H1 (cell line): ENCODE results near the gene MAGEA6.

ENCODE experiments used
- CHD2 ChIP-seq: IDR thresholded peaks from 2 replicates; pipeline ENCODE4 v1.6.1; 2012; ENCODE audit warnings: low read length, improper control_type of control experiment
- CREB1 ChIP-seq: IDR thresholded peaks from 2 replicates; pipeline ENCODE4 v1.6.1; 2012; ENCODE audit warnings: inconsistent platforms
- CTCF ChIP-seq, 3 experiments: IDR thresholded peaks; 1 replicate in 2 of 3; 2 replicates in 1 of 3; pipeline versions ENCODE4 v1.5.1 to v1.6.1; 2011; ENCODE audit warnings: low read length in 3 of 3, mild to moderate bottlenecking in 3 of 3, inconsistent platforms in 2 of 3, low read depth in 1 of 3, moderate library complexity in 1 of 3; ENCODE audit not compliant: insufficient read depth in 1 of 3; ENCODE audit errors: control extremely low read depth in 1 of 3
- EP300 ChIP-seq, 2 experiments: IDR thresholded peaks; 1 replicate in 1 of 2; 2 replicates in 1 of 2; pipeline ENCODE4 v1.6.1; 2011 to 2012; ENCODE audit warnings: low read depth in 2 of 2, low read length in 2 of 2, mild to moderate bottlenecking in 2 of 2, borderline replicate concordance in 1 of 2, inconsistent platforms in 1 of 2, moderate library complexity in 1 of 2
- JUN ChIP-seq: IDR thresholded peaks from 2 replicates; pipeline ENCODE4 v1.6.1; 2011; ENCODE audit warnings: low read depth, mild to moderate bottlenecking, improper control_type of control experiment, low read length
- KDM1A ChIP-seq: fragments of 200-600, 300-600 bp; sonication (generic); IDR thresholded peaks from 2 replicates; pipeline ENCODE4 v1.7.1; 2016; ENCODE audit warnings: mild to moderate bottlenecking, low read length, borderline replicate concordance
- POLR2A ChIP-seq, 2 experiments: IDR thresholded peaks; 1 replicate in 1 of 2; 2 replicates in 1 of 2; pipeline ENCODE4 v1.6.1; 2011; ENCODE audit warnings: low read depth in 2 of 2, low read length in 2 of 2, mild to moderate bottlenecking in 2 of 2; ENCODE audit errors: control extremely low read depth in 1 of 2
- POLR2AphosphoS5 ChIP-seq: IDR thresholded peaks from 2 replicates; pipeline ENCODE4 v1.6.1; 2011; ENCODE audit warnings: low read depth, low read length
- RXRA ChIP-seq: IDR thresholded peaks from 2 replicates; pipeline ENCODE4 v1.6.1; 2011; ENCODE audit warnings: low read depth, mild to moderate bottlenecking, low read length, moderate library complexity; ENCODE audit not compliant: insufficient read depth
- SP2 ChIP-seq: IDR thresholded peaks from 2 replicates; pipeline ENCODE4 v1.6.1; 2012; ENCODE audit warnings: mild to moderate bottlenecking, low read length, inconsistent platforms
- SRF ChIP-seq: IDR thresholded peaks from 2 replicates; pipeline ENCODE4 v1.6.1; 2011; ENCODE audit warnings: mild to moderate bottlenecking, low read depth, low read length, moderate library complexity
- TAF7 ChIP-seq: optimal IDR thresholded peaks from 2 replicates; pipeline ENCODE3; 2011; ENCODE audit warnings: low read depth, mild to moderate bottlenecking, inconsistent platforms, low read length, moderate library complexity, borderline replicate concordance
- ZNF274 ChIP-seq: IDR thresholded peaks from 2 replicates; pipeline ENCODE4 v1.7.0; 2012; ENCODE audit warnings: low read length, borderline replicate concordance; ENCODE audit errors: extremely low read depth
- TF ChIP-seq, protein P1 (sequence below): IDR thresholded peaks from 2 replicates; pipeline ENCODE4 v1.6.1; 2011; ENCODE audit warnings: low read depth, mild to moderate bottlenecking, low read length; ENCODE audit not compliant: insufficient read depth

DNA sequence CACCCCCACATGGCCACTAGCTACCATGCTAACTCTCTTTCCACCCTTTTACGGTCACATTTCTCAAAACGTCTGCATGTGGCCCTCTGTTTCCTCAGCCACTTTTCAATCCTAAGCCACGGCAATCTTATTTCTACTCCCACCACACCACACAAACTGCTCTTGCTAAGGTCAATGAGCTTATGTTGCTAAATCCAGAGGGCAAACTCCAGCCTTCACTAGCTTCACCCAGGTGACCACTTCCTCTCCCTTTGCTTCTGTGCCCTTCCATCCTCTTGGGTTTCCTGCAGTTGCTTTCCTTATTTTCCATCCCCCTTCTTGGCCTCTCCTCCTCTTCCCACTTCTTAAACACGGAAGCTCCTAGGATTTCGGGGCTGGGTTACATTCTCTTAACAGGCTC, 44.6 kb upstream of the MAGEA6 start:
- no peak for TF ChIP-seq EP300 (IDR thresholded peaks at IDR 0.05; ENCODE audit: borderline replicate concordance in 1 of 2, low read depth in 2 of 2, low read length in 2 of 2)
- no peak for TF ChIP-seq CHD2
- TF ChIP-seq, protein P1, sequence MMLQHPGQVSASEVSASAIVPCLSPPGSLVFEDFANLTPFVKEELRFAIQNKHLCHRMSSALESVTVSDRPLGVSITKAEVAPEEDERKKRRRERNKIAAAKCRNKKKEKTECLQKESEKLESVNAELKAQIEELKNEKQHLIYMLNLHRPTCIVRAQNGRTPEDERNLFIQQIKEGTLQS = no peak
- TF ChIP-seq RXRA = no peak
- TF ChIP-seq CTCF (IDR thresholded peaks at IDR 0.05; ENCODE audit: control extremely low read depth in 1 of 3, insufficient read depth in 1 of 3, low read depth in 1 of 3, low read length in 3 of 3) = no peak
- TF ChIP-seq CREB1 = no peak
- no peak for TF ChIP-seq KDM1A
- no peak for TF ChIP-seq TAF7
- TF ChIP-seq JUN = no peak
- TF ChIP-seq SP2 = no peak
- no peak for TF ChIP-seq ZNF274
- TF ChIP-seq POLR2AphosphoS5 = no peak
- TF ChIP-seq SRF = no peak
- TF ChIP-seq POLR2A (IDR thresholded peaks at IDR 0.05; ENCODE audit: control extremely low read depth in 1 of 2, low read depth in 2 of 2, low read length in 2 of 2) = no peak
